Activated CD8-positive, alpha-beta T cell treated with anti-CD3 and anti-CD28 coated beads, Interleukin-2, amount 10 ng/mL, durations not matched to agents 7 days and 5 days (primary cell): Measurements from ENCODE around the gene CHD5. TPM values are rescaled to one million over a fixed set of nuclear protein-coding genes. Genes with fewer than 3 reads are reported as not detected.

Experiments
- ATAC-seq: fragments of 150-1000 bp; cut with Tn5 transposase; one replicate; pipeline ENCODE4 v1.10.0; 2021; ENCODE audit warnings: moderate library complexity
- CTCF ChIA-PET: fragments of 350-600 bp; sonication (Branson Sonifier 250); formaldehyde crosslinking; loops from one replicate; lab custom pipeline; 2021; ENCODE audit warnings: antibody characterized with exemption; lab: Charles Lee
- POLR2A ChIA-PET: fragments of 350-600 bp; sonication (Branson Sonifier 250); formaldehyde crosslinking; loops from one replicate; lab custom pipeline; 2021; ENCODE audit warnings: antibody characterized with exemption; lab: Charles Lee
- DNase-seq: peaks from one replicate; pipeline ENCODE4 v3.0.0-alpha.2; 2020
- H3K27ac Mint-ChIP-seq: one replicate; pipeline ENCODE4 v1.8.0; 2021; ENCODE audit warnings: mild to moderate bottlenecking, mixed read lengths
- H3K27me3 Mint-ChIP-seq: one replicate; pipeline ENCODE4 v1.8.0; 2021; ENCODE audit warnings: low read depth, mixed read lengths
- H3K36me3 Mint-ChIP-seq: one replicate; pipeline ENCODE4 v1.8.0; 2021; ENCODE audit warnings: low read depth, mixed read lengths
- H3K4me1 Mint-ChIP-seq: one replicate; pipeline ENCODE4 v1.8.0; 2021; ENCODE audit warnings: low read depth, mixed read lengths
- H3K4me3 Mint-ChIP-seq: one replicate; pipeline ENCODE4 v1.8.0; 2021; ENCODE audit warnings: mild to moderate bottlenecking, mixed read lengths
- H3K9me3 Mint-ChIP-seq: one replicate; pipeline ENCODE4 v1.8.0; 2022; ENCODE audit warnings: mixed read lengths; ENCODE audit not compliant: insufficient read depth
- total RNA-seq, 2 experiments: library from RNA; stranded (reverse); gene quantifications; one replicate each; pipeline ENCODE4 v1.2.3, GENCODE V29; 2021

Gene CHD5
- total RNA-seq, 2 experiments from 2014 or later, result 0.23 to 0.47 TPM

DNA sequence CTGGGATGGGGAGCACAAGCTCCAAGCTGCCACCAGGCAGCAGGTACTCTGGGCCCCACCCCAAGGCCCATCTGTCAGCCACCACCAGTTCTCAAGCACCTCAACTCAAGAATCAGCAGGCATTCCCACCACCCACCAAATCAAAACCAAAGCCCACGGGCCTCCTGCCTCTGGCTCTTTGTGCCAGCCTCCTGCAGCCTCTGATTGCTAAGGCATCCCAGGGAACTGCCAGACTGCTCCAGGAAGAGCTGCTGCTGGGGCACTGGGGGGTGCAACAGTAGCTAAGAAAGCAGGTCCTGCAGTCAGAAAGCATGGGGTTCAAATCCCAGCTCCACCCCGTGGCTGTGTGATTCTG, 34.7 kb downstream of the CHD5 start:
- H3K4me3 Mint-ChIP-seq, result no peak overlapping the region
- H3K9me3 Mint-ChIP-seq, result no peaks in the 10 kb centered on the region
- no peak for ATAC-seq
- H3K27ac Mint-ChIP-seq, result no peak overlapping the region
- peaks cover 3% of the 10 kb centered on the region for H3K4me1 Mint-ChIP-seq
- ChIA-PET POLR2A (interaction anchor here (0.7 kb wide), 1 partner anchor 11 kb away, joined by 3 read pairs; no protein-coding TSS in a partner anchor), CTCF (no interaction called here)
- H3K27me3 Mint-ChIP-seq, result peaks cover 3% of the 10 kb centered on the region
- H3K36me3 Mint-ChIP-seq, result no peaks in the 10 kb centered on the region
- no peak for DNase-seq

DNA sequence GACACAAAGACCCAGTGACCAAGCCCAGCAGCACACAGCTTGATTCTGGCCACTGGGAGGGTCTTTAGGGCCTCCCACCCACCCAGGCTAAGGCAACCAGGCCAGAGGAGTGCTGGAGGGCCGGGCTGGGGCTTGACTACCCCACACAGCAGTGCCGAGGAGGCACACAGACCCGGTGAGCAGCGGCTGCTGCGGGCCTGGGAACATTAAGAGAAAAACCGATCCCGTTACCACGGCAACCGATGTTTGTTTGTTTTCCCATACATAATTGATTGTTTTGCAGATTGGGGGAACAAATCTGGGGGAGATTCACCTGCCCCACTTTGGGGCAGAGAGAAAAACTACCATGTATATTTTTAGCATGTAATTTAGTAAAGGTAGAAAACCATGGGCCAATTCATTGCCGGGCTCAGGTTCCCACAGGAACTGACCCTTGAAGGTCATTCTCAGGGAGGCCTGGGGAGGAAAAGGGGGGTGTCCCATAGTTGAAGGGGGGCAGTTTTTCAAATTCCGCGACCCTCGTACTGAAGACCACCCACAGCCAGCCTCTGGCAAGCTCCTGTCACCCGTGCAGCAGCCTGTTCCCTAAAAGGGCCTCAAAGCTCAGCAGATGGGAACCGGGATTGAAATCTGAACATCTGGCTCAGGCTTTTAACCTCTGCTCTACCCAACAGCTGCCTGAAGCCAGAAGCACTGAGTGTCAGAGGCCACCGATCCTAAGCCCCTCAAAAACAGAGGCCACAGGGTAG, 35.3 kb downstream of the CHD5 start:
- H3K36me3 Mint-ChIP-seq, result no peaks in the 10 kb centered on the region
- no peak overlapping the region for H3K27ac Mint-ChIP-seq
- POLR2A ChIA-PET, result no interaction called here
- peaks cover 3% of the 10 kb centered on the region for H3K4me1 Mint-ChIP-seq
- DNase-seq, result no peak
- H3K27me3 Mint-ChIP-seq, result peaks cover 3% of the 10 kb centered on the region
- CTCF ChIA-PET, result no interaction called here
- H3K9me3 Mint-ChIP-seq, result no peaks in the 10 kb centered on the region
- ATAC-seq, result no peak
- H3K4me3 Mint-ChIP-seq, result no peak overlapping the region

DNA sequence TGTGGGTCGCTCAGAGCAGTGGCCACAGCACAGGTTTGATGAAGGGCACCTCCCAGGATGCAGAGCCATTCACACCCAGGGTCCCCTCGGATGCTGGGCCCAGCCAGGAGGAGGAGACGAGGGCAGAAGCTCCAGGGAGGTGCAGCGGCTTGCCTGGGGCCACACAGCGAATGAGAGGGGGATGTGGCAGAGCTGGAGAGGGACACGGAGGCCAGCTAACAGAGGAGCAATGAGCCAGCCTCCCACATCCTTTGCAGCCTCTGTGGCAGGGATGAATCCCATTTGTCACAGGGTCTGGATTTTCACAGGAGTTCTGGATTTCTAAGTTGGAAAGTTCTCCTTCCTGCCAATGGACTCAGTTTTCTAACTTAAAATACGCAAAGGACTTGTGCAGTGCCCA, 35.9 kb downstream of the CHD5 start:
- DNase-seq (no peak), ATAC-seq (no peak)
- Mint-ChIP-seq H3K4me3 (no peak overlapping the region), H3K9me3 (no peaks in the 10 kb centered on the region), H3K27me3 (peaks cover 3% of the 10 kb centered on the region), H3K27ac (no peak overlapping the region), H3K4me1 (peaks cover 3% of the 10 kb centered on the region), H3K36me3 (no peaks in the 10 kb centered on the region)
- POLR2A ChIA-PET, result no interaction called here
- CTCF ChIA-PET, result no interaction called here

- no peak for DNase-seq
- Mint-ChIP-seq H3K36me3 (no peaks in the 10 kb centered on the region), H3K27me3 (peaks cover 4% of the 10 kb centered on the region), H3K9me3 (no peaks in the 10 kb centered on the region), H3K27ac (no peak overlapping the region), H3K4me3 (no peak overlapping the region), H3K4me1 (peaks cover 2% of the 10 kb centered on the region)
- POLR2A ChIA-PET, result no interaction called here
- CTCF ChIA-PET, result no interaction called here
- ATAC-seq, result no peak
Observed at GRCh38 chr1:6143395-6143794, 36.7 kb downstream of the CHD5 start.

GRCh38 chr1:6142734-6143133, 37.4 kb downstream of the CHD5 start:
- Mint-ChIP-seq H3K4me1 (no peaks in the 10 kb centered on the region), H3K4me3 (no peak overlapping the region), H3K9me3 (no peaks in the 10 kb centered on the region), H3K27me3 (peaks cover 2% of the 10 kb centered on the region), H3K27ac (no peak overlapping the region), H3K36me3 (no peaks in the 10 kb centered on the region)
- CTCF ChIA-PET, result no interaction called here
- no peak for ATAC-seq
- POLR2A ChIA-PET, result no interaction called here
- DNase-seq, result no peak

DNA sequence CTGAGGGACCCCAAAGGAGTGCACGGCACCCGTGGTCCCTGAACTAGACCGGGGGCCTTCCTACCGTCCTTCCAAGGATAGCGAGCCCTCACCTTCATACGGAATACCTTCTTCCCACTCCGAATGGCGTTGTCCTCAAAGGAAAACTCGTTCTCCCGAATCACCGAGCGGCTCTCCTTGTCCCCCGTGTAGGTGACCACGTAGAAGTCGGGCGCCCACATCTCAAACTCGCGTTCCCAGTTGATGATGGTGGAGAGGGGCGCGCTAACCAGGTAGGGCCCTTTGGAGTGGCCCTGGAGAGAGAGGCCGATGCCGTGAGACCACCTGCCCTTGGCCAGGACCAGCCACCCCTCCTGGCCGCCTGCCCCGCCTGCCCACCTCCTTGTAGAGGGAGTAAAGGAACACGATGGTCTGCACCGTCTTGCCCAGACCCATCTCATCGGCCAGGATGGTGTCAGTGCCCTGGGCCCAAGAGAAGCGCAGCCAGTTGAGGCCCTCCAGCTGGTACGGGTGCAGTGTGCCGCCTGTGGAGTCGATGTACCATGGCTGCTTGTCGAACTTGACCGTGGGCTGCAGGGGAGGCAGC, 38.0 kb downstream of the CHD5 start:
- H3K27ac Mint-ChIP-seq, result no peak overlapping the region
- CTCF ChIA-PET, result no interaction called here
- peaks cover 2% of the 10 kb centered on the region for H3K27me3 Mint-ChIP-seq
- no peak for ATAC-seq
- no peak for DNase-seq
- no peaks in the 10 kb centered on the region for H3K36me3 Mint-ChIP-seq
- H3K4me1 Mint-ChIP-seq, result no peaks in the 10 kb centered on the region
- H3K4me3 Mint-ChIP-seq, result no peak overlapping the region
- POLR2A ChIA-PET, result no interaction called here
- H3K9me3 Mint-ChIP-seq, result no peaks in the 10 kb centered on the region

DNA sequence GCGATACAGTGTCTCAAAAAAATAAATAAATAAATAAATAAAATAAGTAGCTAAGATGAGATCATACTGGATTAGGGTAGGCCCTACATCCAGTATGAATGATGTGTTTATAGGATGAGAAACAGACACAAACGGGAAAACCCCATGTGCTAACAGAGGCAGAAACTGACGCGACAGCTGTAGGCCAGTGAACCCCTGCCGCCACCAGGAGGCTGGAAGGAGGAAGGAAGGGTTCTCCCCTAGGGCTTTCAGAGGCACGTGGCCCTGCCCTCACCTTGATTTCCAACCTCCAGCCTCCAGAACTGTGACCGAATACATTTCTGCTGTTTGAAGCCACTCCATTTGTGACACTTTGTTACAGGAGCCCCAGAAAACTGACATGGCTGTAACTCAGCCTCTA, 38.5 kb downstream of the CHD5 start:
- Mint-ChIP-seq H3K9me3 (no peaks in the 10 kb centered on the region), H3K36me3 (no peaks in the 10 kb centered on the region), H3K4me3 (no peak overlapping the region), H3K27ac (no peak overlapping the region), H3K27me3 (peaks cover 2% of the 10 kb centered on the region), H3K4me1 (no peaks in the 10 kb centered on the region)
- ATAC-seq (peak; percentile 79), DNase-seq (peak; percentile 49)
- ChIA-PET CTCF (no interaction called here), POLR2A (no interaction called here)

GRCh38 chr1:6140413-6140812, 39.7 kb downstream of the CHD5 start:
- CTCF ChIA-PET, result no interaction called here
- Mint-ChIP-seq H3K4me3 (no peak overlapping the region), H3K9me3 (no peaks in the 10 kb centered on the region), H3K27ac (no peak overlapping the region), H3K27me3 (peaks cover 2% of the 10 kb centered on the region), H3K36me3 (no peaks in the 10 kb centered on the region), H3K4me1 (no peaks in the 10 kb centered on the region)
- ATAC-seq (no peak), DNase-seq (no peak)
- POLR2A ChIA-PET, result no interaction called here

DNA sequence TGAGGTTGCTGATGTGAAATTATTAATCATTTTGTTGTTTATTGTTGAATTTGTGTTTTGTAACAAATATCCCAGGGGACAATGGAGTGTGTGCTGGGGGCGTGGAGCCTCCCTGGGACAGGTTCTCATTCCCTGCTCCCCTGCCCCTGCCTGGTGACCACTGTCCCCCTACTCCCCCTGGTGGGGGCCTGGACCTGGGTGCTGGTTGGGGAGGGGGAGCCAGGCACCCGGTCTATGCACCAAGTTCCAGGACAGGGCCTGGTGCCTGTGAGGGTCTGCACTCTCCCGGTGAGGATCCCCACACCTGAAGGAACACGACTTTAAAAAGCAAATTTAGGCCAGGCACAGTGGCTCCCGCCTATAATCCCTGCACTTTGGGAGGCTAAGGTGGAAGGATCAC, 42.4 kb downstream of the CHD5 start:
- POLR2A ChIA-PET, result no interaction called here
- CTCF ChIA-PET, result no interaction called here
- no peak overlapping the region for H3K27ac Mint-ChIP-seq
- peaks cover 2% of the 10 kb centered on the region for H3K27me3 Mint-ChIP-seq
- H3K36me3 Mint-ChIP-seq, result no peaks in the 10 kb centered on the region
- H3K4me3 Mint-ChIP-seq, result no peak overlapping the region
- no peak for ATAC-seq
- no peaks in the 10 kb centered on the region for H3K4me1 Mint-ChIP-seq
- no peaks in the 10 kb centered on the region for H3K9me3 Mint-ChIP-seq
- no peak for DNase-seq

DNA sequence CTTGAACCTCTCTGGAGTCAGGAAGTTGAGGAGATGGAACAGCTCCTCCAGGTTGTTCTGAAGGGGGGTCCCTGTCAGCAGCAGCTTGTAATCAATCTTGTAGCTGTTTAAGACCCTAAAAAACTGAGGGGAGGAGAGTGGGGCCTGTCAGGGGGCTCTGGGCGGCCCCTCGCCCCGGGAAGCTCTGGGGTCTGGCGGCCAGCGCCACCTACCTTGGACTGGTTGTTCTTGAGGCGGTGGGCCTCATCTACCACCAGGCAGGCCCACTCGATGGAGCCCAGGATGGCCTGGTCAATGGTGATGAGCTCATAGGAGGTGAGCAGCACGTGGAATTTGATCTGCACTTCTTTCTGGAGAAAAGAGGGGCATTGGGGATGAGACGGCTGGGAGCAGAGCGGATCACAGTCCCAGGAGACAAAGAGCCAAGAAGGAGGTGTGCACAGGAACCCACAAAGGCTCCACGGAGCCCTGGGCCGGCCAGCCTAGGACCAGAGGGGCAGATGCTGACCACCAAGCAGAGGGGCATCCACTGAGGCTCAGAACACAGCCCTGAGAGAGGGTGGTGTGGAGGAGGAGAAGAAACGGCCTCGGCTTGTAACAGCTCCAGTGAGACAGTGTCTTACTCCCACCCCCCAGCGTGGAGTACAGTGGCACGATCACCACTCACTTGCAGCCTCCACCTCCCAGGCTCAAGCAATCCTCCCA, 43.5 kb downstream of the CHD5 start:
- peaks cover 2% of the 10 kb centered on the region for H3K27me3 Mint-ChIP-seq
- ATAC-seq (no peak), DNase-seq (no peak)
- no peak overlapping the region for H3K4me3 Mint-ChIP-seq
- POLR2A ChIA-PET, result interaction anchor here (0.6 kb wide), 1 partner anchor 51 kb away, joined by 3 read pairs; no protein-coding TSS in a partner anchor
- CTCF ChIA-PET, result no interaction called here
- H3K27ac Mint-ChIP-seq, result no peak overlapping the region
- H3K36me3 Mint-ChIP-seq, result no peaks in the 10 kb centered on the region
- no peaks in the 10 kb centered on the region for H3K4me1 Mint-ChIP-seq
- H3K9me3 Mint-ChIP-seq, result no peaks in the 10 kb centered on the region

GRCh38 chr1:6134741-6135510, 45.2 kb downstream of the CHD5 start:
- H3K27ac Mint-ChIP-seq, result no peak overlapping the region
- DNase-seq, result no peak
- ChIA-PET CTCF (no interaction called here), POLR2A (no interaction called here)
- H3K36me3 Mint-ChIP-seq, result no peaks in the 10 kb centered on the region
- peaks cover 2% of the 10 kb centered on the region for H3K27me3 Mint-ChIP-seq
- no peak overlapping the region for H3K4me3 Mint-ChIP-seq
- ATAC-seq, result no peak
- no peaks in the 10 kb centered on the region for H3K9me3 Mint-ChIP-seq
- H3K4me1 Mint-ChIP-seq, result no peaks in the 10 kb centered on the region

DNA sequence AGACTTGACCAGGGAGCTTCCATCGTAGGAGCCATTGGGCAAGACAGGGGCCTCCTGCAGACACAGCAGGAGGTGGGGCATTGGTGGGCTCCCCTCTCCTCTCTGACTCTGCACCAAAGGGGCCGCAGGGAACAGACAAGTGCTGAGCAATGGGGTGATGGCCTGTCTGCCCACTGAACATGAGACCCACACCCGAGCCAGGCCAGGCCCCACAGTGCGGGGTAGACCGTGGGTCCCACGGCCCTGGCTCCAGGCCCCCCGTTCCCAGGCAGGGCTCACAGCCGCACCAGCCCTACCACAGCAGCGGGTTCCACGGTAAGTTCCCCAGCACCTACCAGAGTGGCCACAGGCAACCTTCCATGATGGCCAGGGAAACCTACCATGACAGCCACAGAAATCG, 45.9 kb downstream of the CHD5 start:
- no peak overlapping the region for H3K27ac Mint-ChIP-seq
- CTCF ChIA-PET, result no interaction called here
- ATAC-seq, result no peak

More for the DNA sequence above, 45.9 kb downstream of the CHD5 start:
- no peak for DNase-seq
- Mint-ChIP-seq H3K4me1 (no peaks in the 10 kb centered on the region), H3K36me3 (no peaks in the 10 kb centered on the region), H3K9me3 (no peaks in the 10 kb centered on the region), H3K27me3 (peaks cover 2% of the 10 kb centered on the region), H3K4me3 (no peak overlapping the region)
- POLR2A ChIA-PET, result no interaction called here
